ENCODE measurements around the gene HOXB9. TPM values are rescaled to one million over a fixed set of nuclear protein-coding genes. Genes with fewer than 3 reads are reported as not detected.

The HOXB9 gene
- 0.20 TPM in 1 of 3 replicates, not detected in the others for total RNA-seq
- long read RNA-seq = 0 reads

GRCh38 chr17:48626245-48627117 is at the start of gene HOXB9:
Gene HOXB9, minus strand, starts transcription at chr17:48626358. Its CDS starts 89 bp downstream, at chr17:48626269.
- no peaks in the 10 kb centered on the region for H3K9me3 Mint-ChIP-seq (ENCODE audit: low read depth)
- peak within 1 kb of the TSS; percentile 65 for H3K4me3 Mint-ChIP-seq (ENCODE audit: unreplicated experiment)
- H3K4me1 Mint-ChIP-seq (ENCODE audit: low read depth) = peaks cover 8% of the 10 kb centered on the region
- no peak within 1 kb of the TSS for H3K27ac Mint-ChIP-seq (ENCODE audit: unreplicated experiment)
- TF ChIP-seq CTCF (IDR thresholded peaks at IDR 0.05) = no peak
- DNase-seq (ENCODE audit: low spot score) = no peak
- H3K36me3 Mint-ChIP-seq (ENCODE audit: low read depth) = peaks cover 5% of the 10 kb centered on the region
- peaks cover 83% of the 10 kb centered on the region for H3K27me3 Mint-ChIP-seq (ENCODE audit: low read depth)

GRCh38 chr17:48672340-48672739 is 46.2 kb upstream of the HOXB9 start:
- no peak for DNase-seq (ENCODE audit: low spot score)
- Mint-ChIP-seq H3K9me3 (ENCODE audit: low read depth) (no peaks in the 10 kb centered on the region), H3K36me3 (ENCODE audit: low read depth) (no peaks in the 10 kb centered on the region), H3K27ac (ENCODE audit: unreplicated experiment) (no peak overlapping the region), H3K27me3 (ENCODE audit: low read depth) (peaks cover 53% of the 10 kb centered on the region), H3K4me1 (ENCODE audit: low read depth) (peaks cover 6% of the 10 kb centered on the region), H3K4me3 (ENCODE audit: unreplicated experiment) (no peak overlapping the region)
- no peak for TF ChIP-seq CTCF (IDR thresholded peaks at IDR 0.05)

GRCh38 chr17:48671697-48672171 is 45.6 kb upstream of the HOXB9 start:
- H3K4me3 Mint-ChIP-seq (ENCODE audit: unreplicated experiment) = peak overlapping the region; percentile 77
- H3K36me3 Mint-ChIP-seq (ENCODE audit: low read depth) = peaks cover 2% of the 10 kb centered on the region
- no peaks in the 10 kb centered on the region for H3K9me3 Mint-ChIP-seq (ENCODE audit: low read depth)
- peak overlapping the region; percentile 27 for H3K27ac Mint-ChIP-seq (ENCODE audit: unreplicated experiment)
- H3K4me1 Mint-ChIP-seq (ENCODE audit: low read depth) = peaks cover 6% of the 10 kb centered on the region
- peaks cover 50% of the 10 kb centered on the region for H3K27me3 Mint-ChIP-seq (ENCODE audit: low read depth)
- peak; percentile 94 for TF ChIP-seq CTCF (IDR thresholded peaks at IDR 0.05)
- no peak for DNase-seq (ENCODE audit: low spot score)

GRCh38 chr17:48663134-48663924 is 37.2 kb upstream of the HOXB9 start:
- Mint-ChIP-seq H3K27ac (ENCODE audit: unreplicated experiment) (no peak overlapping the region), H3K27me3 (ENCODE audit: low read depth) (peaks cover 42% of the 10 kb centered on the region), H3K36me3 (ENCODE audit: low read depth) (peaks cover 2% of the 10 kb centered on the region), H3K9me3 (ENCODE audit: low read depth) (no peaks in the 10 kb centered on the region), H3K4me3 (ENCODE audit: unreplicated experiment) (no peak overlapping the region), H3K4me1 (ENCODE audit: low read depth) (no peaks in the 10 kb centered on the region)
- TF ChIP-seq CTCF (IDR thresholded peaks at IDR 0.05) = no peak
- DNase-seq (ENCODE audit: low spot score) = no peak

- peaks cover 45% of the 10 kb centered on the region for H3K27me3 Mint-ChIP-seq (ENCODE audit: low read depth)
- no peaks in the 10 kb centered on the region for H3K36me3 Mint-ChIP-seq (ENCODE audit: low read depth)
- no peak for DNase-seq (ENCODE audit: low spot score)
- H3K4me1 Mint-ChIP-seq (ENCODE audit: low read depth) = no peaks in the 10 kb centered on the region
- H3K9me3 Mint-ChIP-seq (ENCODE audit: low read depth) = peaks cover 6% of the 10 kb centered on the region
- TF ChIP-seq CTCF (IDR thresholded peaks at IDR 0.05) = no peak
- H3K4me3 Mint-ChIP-seq (ENCODE audit: unreplicated experiment) = no peak overlapping the region
- H3K27ac Mint-ChIP-seq (ENCODE audit: unreplicated experiment) = no peak overlapping the region
Observed at GRCh38 chr17:48655913-48656312, 29.8 kb upstream of the HOXB9 start.
